Endothelial cell of umbilical vein (primary cell): Measurements from ENCODE around the gene GPSM1.

ENCODE experiments used
- EZH2 ChIP-seq: IDR thresholded peaks from 2 replicates; pipeline ENCODE4 v1.6.1; 2012; ENCODE audit warnings: borderline replicate concordance, low read depth, mild to moderate bottlenecking, moderate library complexity, low read length, inconsistent platforms; ENCODE audit not compliant: severe bottlenecking
- FOS ChIP-seq: IDR thresholded peaks from 2 replicates; pipeline ENCODE4 v1.6.1; 2011; ENCODE audit warnings: mild to moderate bottlenecking, low read length, moderate library complexity, borderline replicate concordance; ENCODE audit not compliant: insufficient read depth
- GATA2 ChIP-seq: IDR thresholded peaks from 2 replicates; pipeline ENCODE4 v1.7.0; 2011; ENCODE audit warnings: low read depth, mild to moderate bottlenecking, moderate library complexity, mixed read lengths, low read length; ENCODE audit not compliant: insufficient read length, insufficient read depth
- JUN ChIP-seq: IDR thresholded peaks from 2 replicates; pipeline ENCODE4 v1.6.1; 2011; ENCODE audit warnings: borderline replicate concordance, low read depth; ENCODE audit not compliant: insufficient read length, insufficient read depth
- MAX ChIP-seq: IDR thresholded peaks from 2 replicates; pipeline ENCODE4 v1.6.1; 2011; ENCODE audit not compliant: insufficient read depth, insufficient read length
- MYC ChIP-seq: IDR thresholded peaks from one replicate; pipeline ENCODE4 v1.6.1; 2011; ENCODE audit warnings: mild to moderate bottlenecking, low read depth, low read length
- POLR2A ChIP-seq: IDR thresholded peaks from 2 replicates; pipeline ENCODE4 v1.6.1; 2012; ENCODE audit warnings: low read depth, mild to moderate bottlenecking, control low read depth, low read length
- POLR2AphosphoS5 ChIP-seq: IDR thresholded peaks from 2 replicates; pipeline ENCODE4 v1.6.1; 2012; ENCODE audit warnings: low read depth, mild to moderate bottlenecking, control low read depth, low read length, moderate library complexity; ENCODE audit not compliant: insufficient read depth
- TF ChIP-seq, protein P1 (sequence below), 2 donors: IDR thresholded peaks; 1 replicate in 1 of 2; 2 replicates in 1 of 2; pipeline ENCODE4 v1.5.1; 2011; ENCODE audit warnings: low read length in 2 of 2, mild to moderate bottlenecking in 2 of 2, moderate library complexity in 2 of 2, control low read depth in 1 of 2, inconsistent platforms in 1 of 2, low read depth in 1 of 2; ENCODE audit not compliant: insufficient read depth in 1 of 2; ENCODE audit errors: extremely low read depth in 1 of 2

DNA sequence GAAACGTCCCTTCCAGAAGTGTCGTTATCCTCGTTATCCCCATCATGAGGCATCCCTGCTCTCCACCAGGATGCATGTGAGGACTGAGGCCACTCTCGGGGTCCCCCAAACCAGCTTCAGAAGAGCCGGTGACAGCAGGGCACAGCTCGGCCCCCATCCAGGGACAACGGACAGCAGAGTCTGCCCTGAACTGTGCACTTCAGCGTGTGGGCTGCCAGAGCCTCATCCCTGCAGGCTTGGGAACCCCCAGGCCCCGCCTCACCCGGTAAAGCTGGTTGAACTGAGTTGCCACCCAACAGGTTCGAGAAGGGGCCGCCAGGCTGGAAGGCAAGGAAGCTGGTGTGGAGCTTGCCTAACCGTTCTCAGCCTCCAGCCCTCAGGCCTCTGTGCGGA is 46.8 kb downstream of the GPSM1 start:
- TF ChIP-seq EZH2 (no peak), MAX (no peak), POLR2A (no peak), MYC (no peak), JUN (no peak), GATA2 (no peak), POLR2AphosphoS5 (no peak), FOS (no peak)
- TF ChIP-seq, protein P1, sequence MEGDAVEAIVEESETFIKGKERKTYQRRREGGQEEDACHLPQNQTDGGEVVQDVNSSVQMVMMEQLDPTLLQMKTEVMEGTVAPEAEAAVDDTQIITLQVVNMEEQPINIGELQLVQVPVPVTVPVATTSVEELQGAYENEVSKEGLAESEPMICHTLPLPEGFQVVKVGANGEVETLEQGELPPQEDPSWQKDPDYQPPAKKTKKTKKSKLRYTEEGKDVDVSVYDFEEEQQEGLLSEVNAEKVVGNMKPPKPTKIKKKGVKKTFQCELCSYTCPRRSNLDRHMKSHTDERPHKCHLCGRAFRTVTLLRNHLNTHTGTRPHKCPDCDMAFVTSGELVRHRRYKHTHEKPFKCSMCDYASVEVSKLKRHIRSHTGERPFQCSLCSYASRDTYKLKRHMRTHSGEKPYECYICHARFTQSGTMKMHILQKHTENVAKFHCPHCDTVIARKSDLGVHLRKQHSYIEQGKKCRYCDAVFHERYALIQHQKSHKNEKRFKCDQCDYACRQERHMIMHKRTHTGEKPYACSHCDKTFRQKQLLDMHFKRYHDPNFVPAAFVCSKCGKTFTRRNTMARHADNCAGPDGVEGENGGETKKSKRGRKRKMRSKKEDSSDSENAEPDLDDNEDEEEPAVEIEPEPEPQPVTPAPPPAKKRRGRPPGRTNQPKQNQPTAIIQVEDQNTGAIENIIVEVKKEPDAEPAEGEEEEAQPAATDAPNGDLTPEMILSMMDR (IDR thresholded peaks at IDR 0.05; ENCODE audit: extremely low read depth in 1 of 2, insufficient read depth in 1 of 2, low read depth in 1 of 2, low read length in 2 of 2): no peak
